HG02981 (cell line): Measurements from ENCODE around the gene STOX2.

Source experiments
- ATAC-seq: cut with Tn5 transposase; IDR thresholded peaks from one replicate; pipeline ENCODE4 v1.9.1; 2021; ENCODE audit warnings: mild to moderate bottlenecking, moderate library complexity; ENCODE audit not compliant: unreplicated experiment

STOX2 gene

GRCh38 chr4:184066584-184067300, 161.6 kb downstream of the STOX2 start:
- ATAC-seq, result no peak

- no peak for ATAC-seq
These were observed 162.9 kb downstream of the STOX2 start for GRCh38 chr4:184067931-184068554.
